ENCODE measurements around the gene NDUFC2.

Gene NDUFC2

GRCh38 chr11:78069465-78069864 lies 10.2 kb downstream of the NDUFC2 start:
- no peak for DNase-seq (ENCODE audit: low spot score)
- TF ChIP-seq, protein P1, sequence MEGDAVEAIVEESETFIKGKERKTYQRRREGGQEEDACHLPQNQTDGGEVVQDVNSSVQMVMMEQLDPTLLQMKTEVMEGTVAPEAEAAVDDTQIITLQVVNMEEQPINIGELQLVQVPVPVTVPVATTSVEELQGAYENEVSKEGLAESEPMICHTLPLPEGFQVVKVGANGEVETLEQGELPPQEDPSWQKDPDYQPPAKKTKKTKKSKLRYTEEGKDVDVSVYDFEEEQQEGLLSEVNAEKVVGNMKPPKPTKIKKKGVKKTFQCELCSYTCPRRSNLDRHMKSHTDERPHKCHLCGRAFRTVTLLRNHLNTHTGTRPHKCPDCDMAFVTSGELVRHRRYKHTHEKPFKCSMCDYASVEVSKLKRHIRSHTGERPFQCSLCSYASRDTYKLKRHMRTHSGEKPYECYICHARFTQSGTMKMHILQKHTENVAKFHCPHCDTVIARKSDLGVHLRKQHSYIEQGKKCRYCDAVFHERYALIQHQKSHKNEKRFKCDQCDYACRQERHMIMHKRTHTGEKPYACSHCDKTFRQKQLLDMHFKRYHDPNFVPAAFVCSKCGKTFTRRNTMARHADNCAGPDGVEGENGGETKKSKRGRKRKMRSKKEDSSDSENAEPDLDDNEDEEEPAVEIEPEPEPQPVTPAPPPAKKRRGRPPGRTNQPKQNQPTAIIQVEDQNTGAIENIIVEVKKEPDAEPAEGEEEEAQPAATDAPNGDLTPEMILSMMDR (IDR thresholded peaks at IDR 0.05; ENCODE audit: borderline replicate concordance, control extremely low read depth, extremely low read depth, insufficient read depth, missing control alignments), result no peak
- in situ Hi-C loops (cut with MboI; ENCODE audit: low sequenced_read_pairs, unreplicated experiment), result no loop called here

- TF ChIP-seq, protein P1 (IDR thresholded peaks at IDR 0.05; ENCODE audit: borderline replicate concordance, control extremely low read depth, extremely low read depth, insufficient read depth, missing control alignments), result no peak
- in situ Hi-C loops (cut with MboI; ENCODE audit: low sequenced_read_pairs, unreplicated experiment), result no loop called here
- DNase-seq (ENCODE audit: low spot score), result no peak
Measured at GRCh38 chr11:78067704-78068103, 12.0 kb downstream of the NDUFC2 start.

DNA sequence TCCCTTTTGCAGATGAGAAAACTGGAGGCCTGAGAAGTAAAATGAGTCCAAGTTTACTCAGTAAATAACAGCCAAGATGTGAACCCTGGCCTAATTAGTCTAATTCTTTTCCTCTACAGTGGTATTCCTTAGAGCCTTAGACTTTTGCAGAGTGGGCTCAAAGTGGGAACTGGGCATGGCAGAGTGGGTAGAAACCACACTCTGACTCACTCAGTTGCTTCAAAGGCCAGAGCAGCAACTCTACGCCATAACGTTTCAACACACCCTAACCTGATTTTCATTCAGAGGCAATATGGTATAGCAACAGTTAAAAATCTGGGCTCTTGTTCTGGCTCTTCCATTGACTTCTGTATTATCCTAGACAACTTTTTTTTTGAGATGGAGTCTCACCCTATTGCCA lies 13.2 kb downstream of the NDUFC2 start:
- TF ChIP-seq, protein P1 (IDR thresholded peaks at IDR 0.05; ENCODE audit: borderline replicate concordance, control extremely low read depth, extremely low read depth, insufficient read depth, missing control alignments), result no peak
- DNase-seq (ENCODE audit: low spot score), result no peak
- in situ Hi-C loops (cut with MboI; ENCODE audit: low sequenced_read_pairs, unreplicated experiment), result no loop called here

DNA sequence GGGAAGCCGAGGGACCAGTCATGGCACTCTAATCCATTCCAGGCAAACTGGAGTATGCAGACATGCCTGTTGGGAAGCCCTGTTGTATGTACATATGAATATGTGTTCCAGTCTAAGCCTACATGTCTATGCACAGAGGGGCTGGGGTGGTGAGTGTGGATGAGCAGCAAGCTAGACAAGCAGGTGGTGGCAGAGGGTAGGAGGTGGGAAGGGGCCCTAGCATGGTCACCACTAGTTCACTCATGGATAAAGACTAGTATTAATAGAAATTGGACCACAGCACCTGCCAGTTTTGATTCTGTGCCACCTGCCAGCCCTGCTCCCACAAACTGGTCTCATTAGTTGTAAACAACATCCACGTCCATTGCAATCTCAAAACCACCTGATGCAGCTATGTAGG lies 14.5 kb downstream of the NDUFC2 start:
- in situ Hi-C loops (cut with MboI; ENCODE audit: low sequenced_read_pairs, unreplicated experiment), result no loop called here
- TF ChIP-seq, protein P1 (IDR thresholded peaks at IDR 0.05; ENCODE audit: borderline replicate concordance, control extremely low read depth, extremely low read depth, insufficient read depth, missing control alignments), result no peak
- no peak for DNase-seq (ENCODE audit: low spot score)

- in situ Hi-C loops (cut with MboI; ENCODE audit: low sequenced_read_pairs, unreplicated experiment), result no loop called here
- DNase-seq (ENCODE audit: low spot score), result no peak
- TF ChIP-seq, protein P1 (IDR thresholded peaks at IDR 0.05; ENCODE audit: borderline replicate concordance, control extremely low read depth, extremely low read depth, insufficient read depth, missing control alignments), result no peak
Measured at GRCh38 chr11:78063440-78064181, 16.1 kb downstream of the NDUFC2 start, which contains the start of gene THRSP. TSS of gene THRSP (plus strand) at chr11:78063861. CDS start at chr11:78063882, 21 bp downstream.

DNA sequence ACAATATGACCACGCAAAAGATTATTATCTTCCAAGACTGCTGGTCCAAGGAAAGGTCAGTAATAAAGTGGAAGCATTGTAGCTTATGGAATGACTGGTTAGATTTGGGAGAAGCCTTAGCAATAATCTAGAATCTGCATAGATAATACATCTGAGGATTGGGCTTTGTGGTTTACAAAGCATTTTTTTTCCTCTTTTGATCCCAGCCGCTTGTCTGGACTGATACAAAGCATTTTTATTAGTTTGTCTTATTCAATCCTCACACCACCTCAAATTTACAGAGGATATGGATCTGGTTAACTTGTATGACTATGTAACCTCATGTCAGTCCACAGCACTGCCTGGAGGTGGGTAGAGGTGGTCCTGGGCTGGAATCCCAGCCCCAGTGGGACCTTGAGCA lies 17.0 kb downstream of the NDUFC2 start:
- TF ChIP-seq, protein P1 (IDR thresholded peaks at IDR 0.05; ENCODE audit: borderline replicate concordance, control extremely low read depth, extremely low read depth, insufficient read depth, missing control alignments), result no peak
- no peak for DNase-seq (ENCODE audit: low spot score)
- in situ Hi-C loops (cut with MboI; ENCODE audit: low sequenced_read_pairs, unreplicated experiment), result no loop called here
